CD14-positive monocyte (primary cell): ENCODE measurements around the gene POLR3E. TPM values are rescaled to one million over a fixed set of nuclear protein-coding genes. Genes with fewer than 3 reads are reported as not detected.

ENCODE experiments used
- DNase-seq, 3 donors: peaks; one replicate each; pipeline ENCODE4 v3.0.0-alpha.2; 2011 to 2022
- H2AFZ ChIP-seq: 2 replicates; pipeline ENCODE4 v1.6.0; 2012; ENCODE audit warnings: mild to moderate bottlenecking, low read depth, low read length, inconsistent platforms; ENCODE audit not compliant: insufficient read depth, poor library complexity, severe bottlenecking
- H3K27ac ChIP-seq, 2 donors: 1 replicate in 1 of 2; 2 replicates in 1 of 2; pipeline ENCODE4 v1.5.1; 2012 to 2013; ENCODE audit warnings: low read length in 2 of 2, control low read depth in 1 of 2, inconsistent platforms in 1 of 2, low read depth in 1 of 2, mild to moderate bottlenecking in 1 of 2
- H3K27me3 ChIP-seq, 2 donors: one replicate each; pipeline versions ENCODE4 v1.6.0 to v1.6.1; 2011 to 2013; ENCODE audit warnings: low read length in 2 of 2; ENCODE audit not compliant: control insufficient read depth in 2 of 2, insufficient read depth in 2 of 2
- H3K36me3 ChIP-seq, 2 donors: replicated peaks in 1 of 2; 1 replicate in 1 of 2; 2 replicates in 1 of 2; pipeline versions ENCODE4 v1.5.1 to v1.6.1; 2012 to 2013; ENCODE audit warnings: low read length in 2 of 2, control low read depth in 1 of 2, inconsistent platforms in 1 of 2, mild to moderate bottlenecking in 1 of 2; ENCODE audit not compliant: insufficient read depth in 2 of 2, control insufficient read depth in 1 of 2
- H3K4me1 ChIP-seq, 2 donors: 1 replicate in 1 of 2; 2 replicates in 1 of 2; pipeline versions ENCODE4 v1.5.1 to v1.6.1; 2012 to 2013; ENCODE audit warnings: low read length in 2 of 2, control low read depth in 1 of 2, inconsistent platforms in 1 of 2, mild to moderate bottlenecking in 1 of 2, moderate library complexity in 1 of 2; ENCODE audit not compliant: insufficient read depth in 2 of 2, control insufficient read depth in 1 of 2
- H3K4me2 ChIP-seq: replicated peaks from 2 replicates; pipeline ENCODE3; 2012; ENCODE audit warnings: low read length, moderate library complexity, mild to moderate bottlenecking; ENCODE audit not compliant: poor library complexity, severe bottlenecking; ENCODE audit errors: extremely low read depth
- H3K4me3 ChIP-seq, 3 experiments: fragments of 200-600 bp in 1 of 3; sonication (generic) in 1 of 3; replicated peaks in 1 of 3; 1 replicate in 2 of 3; 2 replicates in 1 of 3; pipeline ENCODE4 v1.5.1; 2011 to 2013; ENCODE audit warnings: low read length in 3 of 3, mild to moderate bottlenecking in 3 of 3, control low read depth in 2 of 3, low read depth in 2 of 3, inconsistent platforms in 1 of 3, moderate library complexity in 1 of 3
- H3K79me2 ChIP-seq: 2 replicates; pipeline ENCODE4 v1.6.0; 2012; ENCODE audit warnings: mild to moderate bottlenecking, control low read depth, inconsistent platforms, low read length, moderate library complexity; ENCODE audit not compliant: insufficient read depth
- H3K9ac ChIP-seq: 2 replicates; pipeline ENCODE4 v1.6.0; 2017; ENCODE audit warnings: low read length, mild to moderate bottlenecking; ENCODE audit not compliant: insufficient read depth, poor library complexity, severe bottlenecking
- H3K9me3 ChIP-seq, 2 donors: replicated peaks in 1 of 2; 1 replicate in 1 of 2; 2 replicates in 1 of 2; pipeline versions ENCODE4 v1.5.1 to v1.6.1; 2012 to 2013; ENCODE audit warnings: low read length in 2 of 2, control low read depth in 1 of 2; ENCODE audit not compliant: control insufficient read depth in 1 of 2, insufficient read depth in 1 of 2
- H4K20me1 ChIP-seq: 2 replicates; pipeline ENCODE4 v1.6.0; 2012; ENCODE audit warnings: mild to moderate bottlenecking, low read length, control low read depth, moderate library complexity; ENCODE audit not compliant: insufficient read depth
- H3K27ac Mint-ChIP-seq, 7 donors: one replicate each; pipeline ENCODE4 v1.8.0; 2020; ENCODE audit warnings: mild to moderate bottlenecking in 7 of 7, mixed read lengths in 7 of 7, moderate library complexity in 6 of 7, inconsistent platforms in 2 of 7
- H3K27me3 Mint-ChIP-seq, 3 donors: one replicate each; pipeline ENCODE4 v1.8.0; 2021 to 2022; ENCODE audit warnings: low read depth in 3 of 3, mild to moderate bottlenecking in 3 of 3, mixed read lengths in 3 of 3, moderate library complexity in 3 of 3, inconsistent platforms in 1 of 3
- H3K36me3 Mint-ChIP-seq, 2 donors: one replicate each; pipeline ENCODE4 v1.8.0; 2020; ENCODE audit warnings: mixed read lengths in 2 of 2, inconsistent platforms in 1 of 2, mild to moderate bottlenecking in 1 of 2
- H3K4me1 Mint-ChIP-seq: one replicate; pipeline ENCODE4 v1.8.0; 2020; ENCODE audit warnings: mild to moderate bottlenecking, mixed read lengths
- H3K4me3 Mint-ChIP-seq, 2 donors: one replicate each; pipeline ENCODE4 v1.8.0; 2020; ENCODE audit warnings: mild to moderate bottlenecking in 2 of 2, mixed read lengths in 2 of 2, moderate library complexity in 1 of 2
- H3K9me3 Mint-ChIP-seq, 7 donors: one replicate each; pipeline ENCODE4 v1.8.0; 2020 to 2022; ENCODE audit warnings: mixed read lengths in 7 of 7, mild to moderate bottlenecking in 6 of 7, moderate library complexity in 6 of 7, inconsistent platforms in 2 of 7
- CTCF ChIP-seq: fragments of 200-600 bp; IDR thresholded peaks from one replicate; pipeline ENCODE4 v1.8.0; 2022; ENCODE audit warnings: antibody characterized with exemption, mild to moderate bottlenecking
- WGBS: methylation state at CpG from one replicate; pipeline ENCODE4 v1.1.5; 2013; ENCODE audit warnings: missing lambda C conversion rate; ENCODE audit not compliant: insufficient coverage; 5-methylcytosine and 5-hydroxymethylcytosine counted together
- intact Hi-C, 2 donors: fragments of 100-400 bp; cut with micrococcal nuclease; formaldehyde crosslinking; loops; one replicate each; pipeline versions ENCODE4 v1.15.0 to v1.15.1; 2023
- polyA plus RNA-seq, 3 donors: library from polyadenylated mRNA; depleted of rRNA in 1 of 3; unstranded in 2 of 3; stranded (reverse) in 1 of 3; fragments of 300-500 nt in 2 of 3; fragments of >200 nt in 1 of 3; fragmentation: Illumina TruSeq in 2 of 3; gene quantifications; 1 replicate in 2 of 3; 2 replicates in 1 of 3; pipeline ENCODE4 v1.2.3, GENCODE V29; 2012 to 2021

Gene POLR3E
- polyA plus RNA-seq, 3 donors, result 4.1 to 34.6 (median 5.7) TPM

- Histone ChIP-seq H3K4me1 (no peaks in the 10 kb centered on the region), H2AFZ (no peak overlapping the region), H3K9me3 (no peaks in the 10 kb centered on the region), H3K27ac (peak overlapping the region in 1 of 2 donors; percentile 14), H3K4me2 (no peak overlapping the region), H3K27me3 (no peaks in the 10 kb centered on the region), H4K20me1 (peaks cover 14% of the 10 kb centered on the region), H3K36me3 (peaks cover 89 to 97% of the 10 kb centered on the region in 2 donors), H3K4me3 (no peak overlapping the region), H3K79me2 (no peaks in the 10 kb centered on the region), H3K9ac (no peak overlapping the region)
- intact Hi-C loops, result loop anchor here in 1 of 2 donors (10.0 kb wide), 2 partner anchors 51 to 91 kb away; partner anchors contain the start of gene CDR2
- Mint-ChIP-seq H3K27ac (peak overlapping the region in 2 of 7 donors; percentile 35 to 51), H3K9me3 (no peaks in the 10 kb centered on the region), H3K4me1 (no peaks in the 10 kb centered on the region), H3K36me3 (peaks cover 80 to 99% of the 10 kb centered on the region in 2 donors), H3K4me3 (no peak overlapping the region), H3K27me3 (peaks cover 0 to 2% (median 0%) of the 10 kb centered on the region in 3 donors)
- WGBS, result 93% methylated on average over 4 of the region's 12 CpGs
- DNase-seq, result no peak
- no peak for TF ChIP-seq CTCF
These were observed 26.2 kb downstream of the POLR3E start for GRCh38 chr16:22323173-22323958.

- H3K4me2 ChIP-seq, result no peak overlapping the region
- peaks cover 0 to 2% (median 0%) of the 10 kb centered on the region in 3 donors for H3K27me3 Mint-ChIP-seq
- peaks cover 14% of the 10 kb centered on the region for H4K20me1 ChIP-seq
- no peaks in the 10 kb centered on the region for H3K9me3 ChIP-seq
- 80% methylated on average over 15 of the region's 24 CpGs for WGBS
- no peak overlapping the region for H3K9ac ChIP-seq
- peak overlapping the region in 5 of 7 donors; percentile 31 to 65 (median 51) for H3K27ac Mint-ChIP-seq
- intact Hi-C loops, result loop anchor here in 1 of 2 donors (10.0 kb wide), 2 partner anchors 51 to 91 kb away; partner anchors contain the start of gene CDR2
- H3K4me3 ChIP-seq, result no peak overlapping the region
- no peak overlapping the region for H3K4me3 Mint-ChIP-seq
- H3K36me3 ChIP-seq, result peaks cover 89 to 97% of the 10 kb centered on the region in 2 donors
- no peaks in the 10 kb centered on the region for H3K4me1 Mint-ChIP-seq
- H3K27ac ChIP-seq, result no peak overlapping the region
- H2AFZ ChIP-seq, result no peak overlapping the region
- DNase-seq, result no peak
- H3K4me1 ChIP-seq, result no peaks in the 10 kb centered on the region
- H3K9me3 Mint-ChIP-seq, result no peaks in the 10 kb centered on the region
- TF ChIP-seq CTCF, result no peak
- peaks cover 77 to 99% of the 10 kb centered on the region in 2 donors for H3K36me3 Mint-ChIP-seq
- no peaks in the 10 kb centered on the region for H3K27me3 ChIP-seq
- no peaks in the 10 kb centered on the region for H3K79me2 ChIP-seq
These were observed 27.0 kb downstream of the POLR3E start for GRCh38 chr16:22323959-22324786.
